Measurements from ENCODE around the gene RBM15B.
A peak's percentile ranks its signal among the peaks of the same experiment; 100 is the strongest.
"Not testable (repeated sequence)": the region's sequence is repeated elsewhere in the genome, so short reads cannot be mapped to it uniquely, and the experiment has no call there.

The RBM15B gene, protein sequence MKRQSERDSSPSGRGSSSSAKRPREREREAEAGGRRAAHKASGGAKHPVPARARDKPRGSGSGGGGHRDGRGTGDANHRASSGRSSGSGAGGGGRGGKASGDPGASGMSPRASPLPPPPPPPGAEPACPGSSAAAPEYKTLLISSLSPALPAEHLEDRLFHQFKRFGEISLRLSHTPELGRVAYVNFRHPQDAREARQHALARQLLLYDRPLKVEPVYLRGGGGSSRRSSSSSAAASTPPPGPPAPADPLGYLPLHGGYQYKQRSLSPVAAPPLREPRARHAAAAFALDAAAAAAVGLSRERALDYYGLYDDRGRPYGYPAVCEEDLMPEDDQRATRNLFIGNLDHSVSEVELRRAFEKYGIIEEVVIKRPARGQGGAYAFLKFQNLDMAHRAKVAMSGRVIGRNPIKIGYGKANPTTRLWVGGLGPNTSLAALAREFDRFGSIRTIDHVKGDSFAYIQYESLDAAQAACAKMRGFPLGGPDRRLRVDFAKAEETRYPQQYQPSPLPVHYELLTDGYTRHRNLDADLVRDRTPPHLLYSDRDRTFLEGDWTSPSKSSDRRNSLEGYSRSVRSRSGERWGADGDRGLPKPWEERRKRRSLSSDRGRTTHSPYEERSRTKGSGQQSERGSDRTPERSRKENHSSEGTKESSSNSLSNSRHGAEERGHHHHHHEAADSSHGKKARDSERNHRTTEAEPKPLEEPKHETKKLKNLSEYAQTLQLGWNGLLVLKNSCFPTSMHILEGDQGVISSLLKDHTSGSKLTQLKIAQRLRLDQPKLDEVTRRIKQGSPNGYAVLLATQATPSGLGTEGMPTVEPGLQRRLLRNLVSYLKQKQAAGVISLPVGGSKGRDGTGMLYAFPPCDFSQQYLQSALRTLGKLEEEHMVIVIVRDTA

GRCh38 chr3:51391075-51391565, at the start of gene RBM15B:
TSS of gene RBM15B (plus strand) at chr3:51391285. CDS start at chr3:51391400, 115 bp downstream.
- DNase-seq (ENCODE audit: low read depth): peak; percentile 96

DNA sequence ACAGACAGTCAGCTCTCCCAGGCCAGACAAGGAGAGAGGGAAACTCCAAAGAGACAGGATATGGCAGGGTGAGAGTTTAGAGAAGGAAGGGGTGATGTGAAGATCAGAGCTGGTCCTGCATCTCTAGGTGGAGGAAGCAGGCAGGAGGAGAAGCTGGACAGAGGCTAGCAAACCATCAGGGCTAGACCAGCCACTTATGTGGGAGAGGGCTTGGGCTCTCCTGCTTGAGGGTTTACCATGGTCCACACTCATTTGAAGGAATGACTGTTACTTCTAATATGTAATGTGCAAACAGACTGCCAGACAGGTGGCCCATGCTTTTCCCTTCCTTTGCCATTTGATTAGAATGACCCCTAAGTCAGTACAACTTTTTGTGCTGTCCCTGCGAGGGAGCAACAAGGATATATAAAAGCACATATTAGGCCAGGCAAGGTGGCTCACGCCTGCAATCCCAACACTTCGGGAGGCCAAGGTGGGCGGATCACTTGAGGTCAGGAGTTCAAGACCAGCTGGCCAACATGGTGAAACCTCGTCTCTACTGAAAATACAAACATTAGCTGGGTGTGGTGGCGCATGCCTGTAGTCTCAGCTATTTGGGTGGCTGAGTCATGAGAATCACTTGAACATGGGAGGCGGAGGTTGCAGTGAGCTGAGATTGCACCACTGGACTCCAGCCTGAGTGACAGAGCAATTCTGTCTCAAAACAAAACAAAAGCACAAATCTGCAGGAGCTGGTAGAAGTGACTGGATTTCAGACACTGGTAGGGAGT, 47.0 kb upstream of the RBM15B start:
- no peak for DNase-seq (ENCODE audit: low read depth)

DNA sequence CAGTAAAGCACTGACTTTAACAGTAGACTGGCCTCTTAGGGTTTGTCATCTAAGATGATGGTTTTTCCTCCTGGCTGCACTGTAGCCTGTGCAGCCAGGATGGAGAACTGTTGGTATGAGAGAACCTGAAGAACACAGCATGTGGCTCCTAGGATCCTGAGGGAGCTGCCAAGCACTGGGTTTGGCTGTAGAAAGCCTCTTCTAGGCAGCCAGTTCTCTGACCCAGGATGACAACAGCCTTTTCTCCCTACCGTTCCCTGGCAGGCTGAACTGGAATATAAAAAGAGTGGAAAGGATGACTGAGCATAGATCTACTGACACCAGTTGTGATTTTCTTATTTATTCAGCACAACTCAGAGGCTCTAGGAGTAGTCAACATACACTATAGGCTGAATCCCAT, 40.3 kb upstream of the RBM15B start:
- DNase-seq (ENCODE audit: low read depth): no peak

- DNase-seq (ENCODE audit: low read depth): no peak
Observed at GRCh38 chr3:51353131-51353530, 38.0 kb upstream of the RBM15B start.

GRCh38 chr3:51353691-51354090, 37.4 kb upstream of the RBM15B start:
- DNase-seq (ENCODE audit: low read depth): no peak

GRCh38 chr3:51354172-51354571, 36.9 kb upstream of the RBM15B start:
- DNase-seq (ENCODE audit: low read depth): no peak

DNA sequence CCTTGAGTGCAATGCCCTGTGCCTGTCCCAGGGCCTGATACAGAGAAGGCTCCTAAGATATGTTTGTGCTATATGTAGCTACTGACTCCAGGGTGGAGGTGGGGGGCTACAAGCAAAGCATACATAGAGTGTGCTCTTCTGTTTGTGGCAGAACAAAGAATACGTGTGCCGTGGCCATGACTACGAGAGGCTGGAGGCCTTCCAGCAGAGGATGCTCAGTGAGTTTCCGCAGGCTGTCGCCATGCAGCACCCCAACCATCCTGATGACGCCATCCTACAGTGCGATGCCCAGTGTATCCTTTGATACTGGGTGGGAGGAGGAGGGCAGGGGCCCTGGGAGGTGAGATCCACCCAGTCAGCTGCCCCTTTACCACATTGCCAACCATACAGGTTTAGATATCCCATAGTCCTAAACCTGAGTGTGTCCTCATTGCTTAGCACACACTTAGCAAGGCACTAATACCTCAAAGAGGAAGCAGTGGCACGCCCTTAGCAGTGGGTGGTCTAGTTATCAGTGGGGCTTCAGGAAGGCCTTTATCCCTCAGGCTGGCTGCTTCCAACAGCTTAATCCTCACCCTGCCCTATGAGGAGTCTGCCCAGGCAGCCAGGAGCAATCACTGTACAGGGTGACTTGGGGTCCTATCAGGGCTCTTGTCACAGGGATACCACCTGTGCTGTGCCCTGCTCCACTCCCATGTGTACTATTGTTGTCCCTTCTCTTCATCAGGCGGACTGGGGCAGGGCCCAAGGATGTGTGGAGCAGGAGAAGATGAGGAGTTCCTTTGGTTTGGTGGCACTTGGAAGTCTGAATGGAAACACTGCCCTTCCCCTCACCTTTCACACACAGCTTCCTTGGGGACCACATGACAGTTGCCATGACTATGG, 36.1 kb upstream of the RBM15B start:
- DNase-seq (ENCODE audit: low read depth): no peak

GRCh38 chr3:51355891-51356578, 35.0 kb upstream of the RBM15B start:
- DNase-seq (ENCODE audit: low read depth): no peak

GRCh38 chr3:51357856-51358255, 33.2 kb upstream of the RBM15B start:
- DNase-seq (ENCODE audit: low read depth): no peak

DNA sequence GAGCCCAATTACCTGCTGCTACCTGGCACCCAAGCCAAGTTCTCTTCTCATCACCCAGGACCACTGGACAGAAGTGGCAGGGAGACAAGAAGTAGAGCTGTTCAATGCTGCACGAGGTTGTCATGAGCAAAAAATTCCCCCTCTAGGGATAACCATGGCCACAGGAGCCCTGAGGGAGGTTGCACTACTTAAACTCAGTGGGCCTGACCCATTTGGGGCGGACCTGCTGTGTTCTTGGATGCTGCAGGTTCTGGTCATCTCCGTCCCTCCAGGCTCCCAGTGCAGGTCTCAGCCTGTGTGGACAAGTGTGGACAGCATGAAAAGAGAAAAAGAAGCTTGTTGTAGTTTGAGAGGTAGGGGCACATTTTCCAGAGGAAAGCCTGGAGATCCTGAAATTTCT, 32.1 kb upstream of the RBM15B start:
- DNase-seq (ENCODE audit: low read depth): no peak

GRCh38 chr3:51360806-51361205, 30.3 kb upstream of the RBM15B start:
- DNase-seq (ENCODE audit: low read depth): no peak

DNA sequence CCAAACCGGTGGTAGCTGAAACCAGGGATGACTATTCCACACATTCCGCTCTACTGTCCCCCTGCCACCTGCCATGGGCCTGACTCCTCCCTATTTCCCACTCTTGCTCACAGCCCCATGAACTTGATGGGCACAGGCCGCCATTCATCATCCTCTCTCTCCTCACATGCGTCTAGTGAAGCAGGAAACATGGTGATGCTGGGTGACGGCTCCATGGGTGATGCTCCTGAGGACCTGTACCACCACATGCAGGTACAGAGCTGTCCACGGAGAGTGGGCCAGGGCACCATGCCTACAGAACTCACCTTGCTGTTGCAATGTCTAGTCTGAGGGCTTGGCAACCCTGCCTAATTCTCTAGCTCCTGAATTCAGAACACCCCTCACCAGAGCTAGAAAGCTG, 29.3 kb upstream of the RBM15B start:
- no peak for DNase-seq (ENCODE audit: low read depth)

DNA sequence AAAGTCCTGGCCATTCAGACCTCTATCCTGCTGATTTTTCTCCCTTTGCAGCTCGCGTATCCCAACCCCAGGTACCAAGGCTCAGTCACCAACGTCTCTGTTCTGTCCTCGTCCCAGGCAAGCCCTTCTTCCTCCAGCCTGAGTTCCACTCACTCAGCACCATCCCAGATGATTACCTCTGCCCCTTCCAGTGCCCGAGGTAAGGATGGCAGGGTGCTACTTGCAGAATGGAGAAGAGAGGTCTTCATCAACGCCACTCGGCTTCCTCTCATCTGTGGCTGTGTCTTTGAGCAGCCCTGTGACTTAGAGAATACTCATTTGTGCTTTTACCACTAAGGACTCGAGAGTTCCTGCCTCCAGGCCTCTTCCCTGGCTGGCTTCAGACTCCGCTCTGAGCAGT, 28.6 kb upstream of the RBM15B start:
- no peak for DNase-seq (ENCODE audit: low read depth)

- not testable (repeated sequence) for DNase-seq (ENCODE audit: low read depth)
Observed at GRCh38 chr3:51368276-51368675, 22.8 kb upstream of the RBM15B start.

DNA sequence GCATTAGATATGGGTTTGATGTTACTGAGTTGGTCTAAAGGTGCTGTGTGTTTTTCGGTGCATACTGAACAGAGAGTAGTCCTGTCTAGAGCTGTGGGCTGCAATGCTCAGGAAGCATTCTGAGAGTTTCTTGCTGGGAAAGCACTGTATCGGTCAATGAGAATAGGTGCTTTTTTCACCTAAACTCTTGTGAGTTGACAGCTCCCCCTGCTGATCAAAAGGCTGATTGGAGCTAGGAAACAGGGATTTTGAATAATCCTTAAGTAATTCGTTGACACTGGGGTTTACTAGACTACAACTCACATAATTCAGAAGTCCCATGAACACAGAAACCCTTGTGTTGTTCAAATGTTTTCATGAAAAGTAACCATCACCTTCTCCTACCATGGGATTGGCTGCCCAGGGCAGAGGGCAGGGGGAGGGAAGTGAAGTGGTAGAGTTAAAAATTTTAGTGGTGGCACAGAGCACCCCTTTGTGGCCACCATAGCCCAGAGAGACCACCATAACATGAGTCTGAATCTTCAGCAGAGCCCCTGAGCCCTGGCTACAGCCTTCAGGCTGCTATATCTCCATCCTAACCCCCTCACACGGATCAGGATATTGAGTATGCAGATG, 19.0 kb upstream of the RBM15B start:
- DNase-seq (ENCODE audit: low read depth): no peak

GRCh38 chr3:51373658-51374421, 17.2 kb upstream of the RBM15B start:
- DNase-seq (ENCODE audit: low read depth): no peak

DNA sequence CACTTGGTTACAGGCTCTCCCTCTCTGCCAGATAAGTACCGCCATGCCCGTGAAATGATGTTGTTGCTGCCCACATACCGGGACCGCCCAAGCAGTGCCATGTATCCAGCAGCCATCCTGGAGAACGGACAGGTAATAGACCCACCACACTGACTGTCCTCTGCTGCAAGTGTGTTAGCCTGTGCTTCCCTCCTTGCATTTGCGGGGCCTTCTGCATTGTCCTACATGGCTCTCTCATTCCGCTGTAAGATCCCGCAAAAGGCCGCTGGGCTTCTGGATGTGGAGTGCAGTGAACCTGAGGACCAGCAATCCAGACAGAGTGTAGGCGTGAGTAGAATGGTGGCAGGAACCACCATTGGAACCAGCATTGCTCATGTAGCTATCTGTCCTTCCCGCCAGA, 16.6 kb upstream of the RBM15B start:
- no peak for DNase-seq (ENCODE audit: low read depth)

- no peak for DNase-seq (ENCODE audit: low read depth)
Observed at GRCh38 chr3:51375136-51375535, 15.9 kb upstream of the RBM15B start.

DNA sequence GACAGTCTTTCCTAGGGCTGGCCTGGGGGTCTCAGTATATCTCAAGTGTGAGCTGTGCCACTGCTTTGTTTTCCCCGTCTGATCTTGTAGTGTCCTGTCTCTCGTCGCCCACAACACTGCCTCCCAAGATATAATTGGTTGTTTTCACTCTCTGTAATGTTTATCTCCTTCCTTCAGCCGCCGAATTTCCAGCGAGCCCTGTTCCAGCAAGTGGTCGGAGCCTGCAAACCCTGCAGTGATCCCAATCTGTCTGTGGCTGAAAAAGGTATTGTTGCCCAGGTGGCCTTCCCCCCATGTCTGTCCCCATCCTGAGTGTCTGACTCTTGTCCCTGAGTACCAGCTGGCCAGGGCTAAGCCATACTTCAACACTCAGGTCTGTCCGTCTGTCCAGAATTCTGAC, 15.5 kb upstream of the RBM15B start:
- DNase-seq (ENCODE audit: low read depth): no peak
